ENCODE results near the gene RNF44. TPM values are rescaled to one million over a fixed set of nuclear protein-coding genes. Genes with fewer than 3 reads are reported as not detected.

The RNF44 gene
- total RNA-seq, 1 experiment from 2014 or later, result 172 TPM

DNA sequence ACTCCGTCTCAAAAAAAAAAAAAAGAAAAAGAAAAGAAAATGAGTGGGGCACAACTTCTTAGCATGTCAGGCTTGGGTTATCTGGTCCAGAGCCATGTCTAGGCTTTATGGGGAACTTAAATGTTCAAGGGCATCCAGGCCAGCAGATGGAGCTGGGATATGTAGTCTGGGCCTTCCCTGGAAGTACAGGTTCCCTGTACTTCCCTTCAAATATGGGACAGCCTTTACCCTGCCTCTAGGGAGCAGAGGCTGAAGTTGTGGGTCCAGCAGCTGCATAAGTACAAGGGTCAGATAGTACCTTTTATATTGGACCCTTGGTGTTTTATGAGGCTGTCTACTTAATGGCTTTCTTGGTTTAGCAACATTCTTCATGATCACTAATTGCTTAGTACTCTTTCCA lies 46.9 kb downstream of the RNF44 start:
- DNase-seq, result no peak
- Mint-ChIP-seq H3K27ac (no peak overlapping the region), H3K9me3 (no peaks in the 10 kb centered on the region; a peak in 1 of 5 replicates), H3K36me3 (ENCODE audit: insufficient read depth in 1 of 3, low read depth in 3 of 3) (peaks cover 36 to 86% (median 81%) of the 10 kb centered on the region in 3 experiments; a peak in 6 of 7 replicates), H3K27me3 (ENCODE audit: low read depth) (no peaks in the 10 kb centered on the region), H3K4me3 (no peak overlapping the region), H3K4me1 (peaks cover 0 to 3% of the 10 kb centered on the region in 2 experiments; a peak in 1 of 4 replicates)
- Histone ChIP-seq H3K27ac (ENCODE audit: insufficient read length, low read depth, low read length) (no peak overlapping the region), H3K23ac (ENCODE audit: insufficient read length, low read depth, low read length) (no peak overlapping the region), H3K4me2 (ENCODE audit: insufficient read depth, insufficient read length, low read length) (no peak overlapping the region), H4K91ac (ENCODE audit: insufficient read length, low read depth, low read length) (no peak overlapping the region), H4K8ac (replicated peaks; ENCODE audit: insufficient read length, low read depth, low read length) (no peak overlapping the region), H3K9me3 (ENCODE audit: control insufficient read depth, low read depth, low read length) (no peaks in the 10 kb centered on the region), H3K79me2 (ENCODE audit: insufficient read depth, low read length) (peaks cover 3% of the 10 kb centered on the region; the same call in 1 of the 2 replicates), H2BK120ac (ENCODE audit: low read depth, low read length, poor library complexity, severe bottlenecking) (no peak overlapping the region), H2BK20ac (ENCODE audit: low read depth, low read length, poor library complexity, severe bottlenecking) (no peak overlapping the region), H3K9ac (ENCODE audit: extremely low read depth, insufficient read length, low read length) (no peak overlapping the region), H3K4me1 (ENCODE audit: insufficient read depth, low read length) (no peaks in the 10 kb centered on the region), H3K23me2 (ENCODE audit: insufficient read length, low read depth, low read length, poor library complexity, severe bottlenecking) (no peaks in the 10 kb centered on the region), H3K79me1 (ENCODE audit: insufficient read depth, low read depth, low read length, poor library complexity, severe bottlenecking) (peaks cover 3% of the 10 kb centered on the region), H2AFZ (ENCODE audit: low read length) (no peak overlapping the region), H3K18ac (ENCODE audit: insufficient read length, low read depth, low read length) (no peak overlapping the region), H4K5ac (ENCODE audit: insufficient read length, low read depth, low read length) (no peak overlapping the region), H2BK12ac (ENCODE audit: insufficient read length, low read depth, low read length) (no peak overlapping the region), H3K14ac (ENCODE audit: insufficient read depth, low read length) (no peak overlapping the region), H2BK15ac (ENCODE audit: low read depth, low read length) (no peak overlapping the region), H2BK5ac (ENCODE audit: insufficient read length, low read length) (no peak overlapping the region), H4K20me1 (ENCODE audit: control insufficient read depth, insufficient read depth, insufficient read length) (no peaks in the 10 kb centered on the region), H2AK5ac (ENCODE audit: insufficient read length, low read length) (no peak overlapping the region), H3K56ac (ENCODE audit: insufficient read length, low read depth, low read length) (no peak overlapping the region), H3T11ph (ENCODE audit: low read length) (no peak overlapping the region), H3K4ac (ENCODE audit: low read depth, low read length) (no peak overlapping the region), H3K27me3 (ENCODE audit: insufficient read depth, low read length) (no peaks in the 10 kb centered on the region)
- TF ChIP-seq, protein P1, sequence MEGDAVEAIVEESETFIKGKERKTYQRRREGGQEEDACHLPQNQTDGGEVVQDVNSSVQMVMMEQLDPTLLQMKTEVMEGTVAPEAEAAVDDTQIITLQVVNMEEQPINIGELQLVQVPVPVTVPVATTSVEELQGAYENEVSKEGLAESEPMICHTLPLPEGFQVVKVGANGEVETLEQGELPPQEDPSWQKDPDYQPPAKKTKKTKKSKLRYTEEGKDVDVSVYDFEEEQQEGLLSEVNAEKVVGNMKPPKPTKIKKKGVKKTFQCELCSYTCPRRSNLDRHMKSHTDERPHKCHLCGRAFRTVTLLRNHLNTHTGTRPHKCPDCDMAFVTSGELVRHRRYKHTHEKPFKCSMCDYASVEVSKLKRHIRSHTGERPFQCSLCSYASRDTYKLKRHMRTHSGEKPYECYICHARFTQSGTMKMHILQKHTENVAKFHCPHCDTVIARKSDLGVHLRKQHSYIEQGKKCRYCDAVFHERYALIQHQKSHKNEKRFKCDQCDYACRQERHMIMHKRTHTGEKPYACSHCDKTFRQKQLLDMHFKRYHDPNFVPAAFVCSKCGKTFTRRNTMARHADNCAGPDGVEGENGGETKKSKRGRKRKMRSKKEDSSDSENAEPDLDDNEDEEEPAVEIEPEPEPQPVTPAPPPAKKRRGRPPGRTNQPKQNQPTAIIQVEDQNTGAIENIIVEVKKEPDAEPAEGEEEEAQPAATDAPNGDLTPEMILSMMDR (conservative IDR thresholded peaks at IDR 0.05), result no peak
- no CpG with 5 or more reads among the region's 1 CpG for WGBS (ENCODE audit: extremely low coverage, insufficient read length, low lambda C conversion rate)

All from H9 (cell line).